ENCODE measurements around the gene LY9. TPM values are rescaled to one million over a fixed set of nuclear protein-coding genes. Genes with fewer than 3 reads are reported as not detected.

The LY9 gene
- total and polyA plus RNA-seq, 9 of the 15 experiments (the other 6 are each of a cell fraction or from before 2014, with no cell fraction given) = not detected

DNA sequence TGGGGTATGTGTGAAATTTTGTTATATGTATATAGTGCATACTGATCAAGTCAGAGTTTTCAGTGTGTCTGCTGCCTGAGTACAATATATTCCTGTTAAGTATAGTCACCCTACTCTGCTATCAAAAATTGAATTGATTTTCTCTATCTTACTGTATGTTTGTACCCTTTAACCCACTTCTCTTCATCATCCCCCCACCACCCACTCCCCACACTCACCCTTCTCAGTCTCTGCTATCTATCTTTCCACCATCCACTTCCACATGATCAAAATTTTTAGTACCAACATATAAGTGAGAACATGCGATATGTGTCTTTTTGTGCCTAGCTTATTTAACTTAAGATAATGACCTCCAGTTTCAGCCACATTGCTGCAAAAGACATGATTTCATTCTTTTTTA, 4.2 kb downstream of the LY9 start:
- H3K27ac ChIP-seq (ENCODE audit: extremely low read depth, low read depth, low read length) = no peak overlapping the region
- no peak overlapping the region for H3K4me2 ChIP-seq (ENCODE audit: insufficient read depth, low read length)
- 12% methylated on average over 1 of the region's 1 CpG for WGBS (ENCODE audit: insufficient coverage, low coverage, missing lambda C conversion rate)
- no peak for FAIRE-seq
- CTCF ChIA-PET (ENCODE audit: low intra/inter-chr PET ratio) = no interaction called here
- no peak for TF ChIP-seq FUS (optimal IDR thresholded peaks at IDR 0.05; ENCODE audit: low read depth, low read length)
- H2AFZ ChIP-seq (ENCODE audit: low read depth, low read length) = no peak overlapping the region
- in situ Hi-C loops (cut with MboI) = no loop called here
- peaks cover 5 to 21% of the 10 kb centered on the region in 2 experiments; a peak in 4 of 5 replicates for H3K27me3 ChIP-seq (ENCODE audit: control insufficient read depth in 2 of 2, insufficient read depth in 2 of 2, low read length in 2 of 2)
- no peak overlapping the region for H3K9ac ChIP-seq (ENCODE audit: insufficient read depth in 1 of 2, low read depth in 2 of 2, low read length in 2 of 2)
- ATAC-seq = no peak
- peaks cover 0 to 8% of the 10 kb centered on the region in 2 experiments; a peak in 1 of 5 replicates for H3K4me1 ChIP-seq (replicated peaks in 1 of 2; ENCODE audit: control insufficient read depth in 2 of 2, insufficient read depth in 2 of 2, low read length in 2 of 2)
- no peaks in the 10 kb centered on the region for H3K9me1 ChIP-seq (ENCODE audit: control insufficient read depth, insufficient read depth, low read length)
- no peak overlapping the region for H3K4me3 ChIP-seq
- no peaks in the 10 kb centered on the region for H3K9me3 ChIP-seq (replicated peaks; ENCODE audit: control insufficient read depth, insufficient read depth, low read depth, low read length)
- DNase-seq (ENCODE audit: extremely low read depth in 1 of 4, low spot score in 3 of 4) = no peak
- no TSS peak for BruUV-seq (replicated peaks)
- no peaks in the 10 kb centered on the region; the same call in 1 of the 2 replicates for H4K20me1 ChIP-seq (replicated peaks; ENCODE audit: control insufficient read depth, insufficient read depth, low read length)
- POLR2A ChIA-PET = no interaction called here
- intact Hi-C loops (cut with micrococcal nuclease) = no loop called here
- no peaks in the 10 kb centered on the region for H3K79me2 ChIP-seq (ENCODE audit: control insufficient read depth, insufficient read depth, low read length)
- H3K36me3 ChIP-seq (ENCODE audit: control insufficient read depth, insufficient read depth, low read length) = no peaks in the 10 kb centered on the region

DNA sequence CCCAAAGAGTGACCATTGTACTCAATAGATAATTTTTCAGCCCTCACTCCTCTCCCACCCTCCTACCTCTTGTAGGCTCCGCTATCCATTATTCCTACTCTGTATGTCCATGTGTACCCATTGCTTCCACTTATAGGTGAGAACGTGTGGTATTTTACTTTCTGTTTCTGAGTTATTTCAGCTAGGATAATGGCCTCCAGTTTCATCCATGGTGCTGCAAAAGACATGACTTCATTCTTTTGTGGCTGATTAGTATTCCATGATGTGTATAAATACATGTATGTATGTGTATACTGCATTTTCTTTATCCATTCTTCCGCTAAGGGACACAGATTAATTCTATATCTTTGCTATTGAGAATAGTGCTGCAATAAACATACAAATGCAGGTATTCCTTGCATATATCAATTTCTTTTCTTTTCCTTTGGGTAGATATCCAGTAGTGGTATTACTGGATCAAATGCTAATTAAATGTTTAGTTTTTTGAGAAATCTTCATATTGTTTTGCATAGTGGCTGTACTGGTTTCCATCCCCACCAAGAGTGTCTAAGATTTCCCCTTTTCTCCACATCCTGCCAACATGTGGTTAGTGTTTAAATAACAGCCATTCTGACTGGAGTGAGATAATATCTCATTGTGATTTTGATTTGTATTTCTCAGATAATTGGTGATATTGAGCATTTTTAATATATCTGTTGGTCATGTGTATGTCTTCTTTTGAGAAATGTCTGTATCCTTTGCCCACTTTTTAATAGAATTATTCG, 4.9 kb downstream of the LY9 start:
- ChIA-PET CTCF (ENCODE audit: low intra/inter-chr PET ratio) (no interaction called here), POLR2A (no interaction called here)
- no peak for FAIRE-seq
- DNase-seq (ENCODE audit: extremely low read depth in 1 of 4, low spot score in 3 of 4) = no peak
- intact Hi-C loops (cut with micrococcal nuclease) (no loop called here), in situ Hi-C loops (cut with MboI) (no loop called here)
- no TSS peak for BruUV-seq (replicated peaks)
- Histone ChIP-seq H2AFZ (ENCODE audit: low read depth, low read length) (no peak overlapping the region), H3K9me1 (ENCODE audit: control insufficient read depth, insufficient read depth, low read length) (no peaks in the 10 kb centered on the region), H3K36me3 (ENCODE audit: control insufficient read depth, insufficient read depth, low read length) (no peaks in the 10 kb centered on the region), H3K9ac (ENCODE audit: insufficient read depth in 1 of 2, low read depth in 2 of 2, low read length in 2 of 2) (no peak overlapping the region), H3K79me2 (ENCODE audit: control insufficient read depth, insufficient read depth, low read length) (no peaks in the 10 kb centered on the region), H3K4me3 (no peak overlapping the region), H4K20me1 (replicated peaks; ENCODE audit: control insufficient read depth, insufficient read depth, low read length) (no peaks in the 10 kb centered on the region; the same call in 1 of the 2 replicates), H3K4me2 (ENCODE audit: insufficient read depth, low read length) (no peak overlapping the region), H3K4me1 (replicated peaks in 1 of 2; ENCODE audit: control insufficient read depth in 2 of 2, insufficient read depth in 2 of 2, low read length in 2 of 2) (peaks cover 0 to 8% of the 10 kb centered on the region in 2 experiments; a peak in 1 of 5 replicates), H3K27ac (ENCODE audit: extremely low read depth, low read depth, low read length) (no peak overlapping the region), H3K27me3 (ENCODE audit: control insufficient read depth in 2 of 2, insufficient read depth in 2 of 2, low read length in 2 of 2) (peaks cover 5 to 15% of the 10 kb centered on the region in 2 experiments; a peak in 4 of 5 replicates), H3K9me3 (replicated peaks; ENCODE audit: control insufficient read depth, insufficient read depth, low read depth, low read length) (no peaks in the 10 kb centered on the region)
- ATAC-seq = no peak
- 1% methylated on average over 4 of the region's 4 CpGs for WGBS (ENCODE audit: insufficient coverage, low coverage, missing lambda C conversion rate)
- TF ChIP-seq THRB (CRISPR knock-in tag; conservative IDR thresholded peaks at IDR 0.05) (no peak), RBM34 (IDR thresholded peaks at IDR 0.05; ENCODE audit: borderline replicate concordance, insufficient read depth, low read length) (no peak), BCLAF1 (IDR thresholded peaks at IDR 0.05; ENCODE audit: borderline replicate concordance in 1 of 2, control insufficient read depth in 1 of 2, low read depth in 2 of 2, low read length in 1 of 2) (no peak), SP2 (IDR thresholded peaks at IDR 0.05; ENCODE audit: extremely low read depth, low read depth, low read length, poor library complexity, severe bottlenecking) (no peak)
- TF ChIP-seq, protein P1, sequence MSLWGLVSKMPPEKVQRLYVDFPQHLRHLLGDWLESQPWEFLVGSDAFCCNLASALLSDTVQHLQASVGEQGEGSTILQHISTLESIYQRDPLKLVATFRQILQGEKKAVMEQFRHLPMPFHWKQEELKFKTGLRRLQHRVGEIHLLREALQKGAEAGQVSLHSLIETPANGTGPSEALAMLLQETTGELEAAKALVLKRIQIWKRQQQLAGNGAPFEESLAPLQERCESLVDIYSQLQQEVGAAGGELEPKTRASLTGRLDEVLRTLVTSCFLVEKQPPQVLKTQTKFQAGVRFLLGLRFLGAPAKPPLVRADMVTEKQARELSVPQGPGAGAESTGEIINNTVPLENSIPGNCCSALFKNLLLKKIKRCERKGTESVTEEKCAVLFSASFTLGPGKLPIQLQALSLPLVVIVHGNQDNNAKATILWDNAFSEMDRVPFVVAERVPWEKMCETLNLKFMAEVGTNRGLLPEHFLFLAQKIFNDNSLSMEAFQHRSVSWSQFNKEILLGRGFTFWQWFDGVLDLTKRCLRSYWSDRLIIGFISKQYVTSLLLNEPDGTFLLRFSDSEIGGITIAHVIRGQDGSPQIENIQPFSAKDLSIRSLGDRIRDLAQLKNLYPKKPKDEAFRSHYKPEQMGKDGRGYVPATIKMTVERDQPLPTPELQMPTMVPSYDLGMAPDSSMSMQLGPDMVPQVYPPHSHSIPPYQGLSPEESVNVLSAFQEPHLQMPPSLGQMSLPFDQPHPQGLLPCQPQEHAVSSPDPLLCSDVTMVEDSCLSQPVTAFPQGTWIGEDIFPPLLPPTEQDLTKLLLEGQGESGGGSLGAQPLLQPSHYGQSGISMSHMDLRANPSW (CRISPR knock-in tag; IDR thresholded peaks at IDR 0.05) = no peak

All from K562 (cell line).